Hematopoietic multipotent progenitor cell treated with erythropoietin and hydrocortisone succinate and interleukin-3 and kit ligand, for 17 days (in vitro differentiated cells): Measurements from ENCODE around the gene TCAP.
A peak's percentile ranks its signal among the peaks of the same experiment; 100 is the strongest.

ENCODE experiments used
- DNase-seq: peaks from one replicate; pipeline ENCODE4 v3.0.0-alpha.2; 2015; ENCODE audit warnings: low spot score

Gene TCAP

GRCh38 chr17:39667945-39668924, 3.1 kb downstream of the TCAP start, which contains the start of gene PNMT:
Gene PNMT, plus strand, starts transcription at chr17:39668453. Its CDS starts 23 bp downstream, at chr17:39668476.
- peak; percentile 38 for DNase-seq

DNA sequence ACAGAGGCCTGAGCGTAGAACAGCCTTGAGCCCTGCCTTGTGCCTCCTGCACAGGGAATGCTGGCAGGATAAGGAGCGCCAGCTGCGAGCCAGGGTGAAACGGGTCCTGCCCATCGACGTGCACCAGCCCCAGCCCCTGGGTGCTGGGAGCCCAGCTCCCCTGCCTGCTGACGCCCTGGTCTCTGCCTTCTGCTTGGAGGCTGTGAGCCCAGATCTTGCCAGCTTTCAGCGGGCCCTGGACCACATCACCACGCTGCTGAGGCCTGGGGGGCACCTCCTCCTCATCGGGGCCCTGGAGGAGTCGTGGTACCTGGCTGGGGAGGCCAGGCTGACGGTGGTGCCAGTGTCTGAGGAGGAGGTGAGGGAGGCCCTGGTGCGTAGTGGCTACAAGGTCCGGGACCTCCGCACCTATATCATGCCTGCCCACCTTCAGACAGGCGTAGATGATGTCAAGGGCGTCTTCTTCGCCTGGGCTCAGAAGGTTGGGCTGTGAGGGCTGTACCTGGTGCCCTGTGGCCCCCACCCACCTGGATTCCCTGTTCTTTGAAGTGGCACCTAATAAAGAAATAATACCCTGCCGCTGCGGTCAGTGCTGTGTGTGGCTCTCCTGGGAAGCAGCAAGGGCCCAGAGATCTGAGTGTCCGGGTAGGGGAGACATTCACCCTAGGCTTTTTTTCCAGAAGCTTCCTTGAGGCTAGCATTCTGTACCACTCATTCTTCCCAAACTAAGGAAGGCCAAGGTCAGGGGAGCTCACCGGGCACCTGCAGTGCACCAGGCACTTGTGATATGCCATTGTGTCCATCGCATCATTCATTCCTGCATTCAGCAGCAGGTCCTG, 5.0 kb downstream of the TCAP start:
- no peak for DNase-seq

- no peak for DNase-seq
These were observed 5.6 kb downstream of the TCAP start for GRCh38 chr17:39670746-39671145.

- DNase-seq, result no peak
These were observed 6.7 kb downstream of the TCAP start for GRCh38 chr17:39671651-39672521.

DNA sequence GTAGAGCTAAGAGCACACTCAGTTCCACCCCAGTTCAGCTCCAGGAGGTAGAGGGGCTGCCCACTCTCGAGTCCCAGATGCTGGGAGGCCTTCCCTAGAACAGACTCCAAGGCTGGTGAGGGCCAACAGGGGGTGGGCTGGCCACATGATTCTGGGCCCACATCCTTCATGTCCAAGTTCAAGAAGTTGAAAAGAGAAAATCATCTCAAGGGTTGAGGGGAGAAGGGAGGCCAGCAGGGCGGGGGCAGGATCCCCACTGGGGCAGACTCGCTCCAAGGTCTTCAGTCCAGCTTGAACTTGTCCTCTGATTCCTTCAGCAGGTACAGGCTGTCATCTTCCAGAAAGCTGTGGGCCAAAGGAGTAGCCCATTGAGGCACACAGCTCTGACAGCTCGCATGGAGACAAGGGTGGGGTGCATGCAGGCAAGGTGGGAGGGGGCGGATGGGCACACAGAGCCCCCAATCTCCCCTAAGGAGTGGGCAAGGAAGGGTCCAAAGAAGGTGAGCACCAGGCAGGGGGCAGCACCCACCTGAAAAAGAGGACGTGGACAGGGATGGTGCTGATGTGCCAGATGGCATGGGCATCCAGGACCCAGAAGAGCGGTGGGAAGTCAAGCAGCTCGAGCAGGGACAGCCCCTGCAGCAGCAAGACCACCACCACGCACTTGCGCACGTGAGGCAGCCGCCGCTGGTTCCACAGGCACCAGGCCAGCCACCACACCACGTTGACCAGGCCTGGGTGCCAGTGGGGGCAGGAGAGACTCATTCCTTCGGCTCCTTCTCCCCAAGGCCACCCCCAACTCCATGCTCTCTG, 7.6 kb downstream of the TCAP start:
- DNase-seq, result no peak

DNA sequence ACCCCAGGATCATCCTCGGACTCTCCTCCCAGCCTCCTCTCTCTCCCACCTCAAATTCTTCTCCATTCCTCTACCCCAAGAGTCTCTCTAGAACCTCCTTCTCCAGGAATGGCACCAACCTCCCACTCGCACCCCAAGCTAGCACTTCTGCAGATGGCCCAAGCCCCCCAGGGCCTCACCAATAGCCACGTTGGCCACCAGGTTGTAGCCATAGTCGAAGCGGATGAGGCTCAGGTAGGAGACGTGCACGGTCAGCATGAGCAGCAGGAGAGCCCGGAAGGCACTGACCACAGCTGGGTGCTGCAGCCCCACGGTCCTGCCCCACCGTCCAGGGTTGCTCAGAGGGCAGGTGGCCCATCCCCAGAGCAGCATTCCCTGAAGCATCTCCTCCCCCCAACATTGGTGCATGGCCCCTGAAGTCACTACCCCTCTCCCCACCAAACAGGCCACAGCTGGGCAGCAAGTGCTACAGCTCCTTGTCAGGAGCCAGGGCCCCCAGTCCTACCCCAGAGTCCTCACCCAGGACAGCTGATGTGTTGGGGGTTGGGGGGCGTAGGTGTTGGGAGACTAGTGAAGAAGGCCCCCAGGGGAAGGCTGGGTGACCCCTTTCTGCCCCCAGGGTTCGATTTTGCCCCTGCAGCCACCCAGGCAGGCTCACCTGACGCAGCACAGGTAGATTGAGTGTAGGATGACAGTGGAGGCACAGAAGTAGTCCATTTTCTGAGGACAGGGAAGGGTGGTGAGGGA, 8.4 kb downstream of the TCAP start:
- no peak for DNase-seq

- DNase-seq, result no peak
These were observed 9.0 kb downstream of the TCAP start for GRCh38 chr17:39674179-39674578.

GRCh38 chr17:39674702-39675389, 9.7 kb downstream of the TCAP start:
- no peak for DNase-seq

GRCh38 chr17:39675390-39676082, 10.4 kb downstream of the TCAP start:
- DNase-seq, result no peak

DNA sequence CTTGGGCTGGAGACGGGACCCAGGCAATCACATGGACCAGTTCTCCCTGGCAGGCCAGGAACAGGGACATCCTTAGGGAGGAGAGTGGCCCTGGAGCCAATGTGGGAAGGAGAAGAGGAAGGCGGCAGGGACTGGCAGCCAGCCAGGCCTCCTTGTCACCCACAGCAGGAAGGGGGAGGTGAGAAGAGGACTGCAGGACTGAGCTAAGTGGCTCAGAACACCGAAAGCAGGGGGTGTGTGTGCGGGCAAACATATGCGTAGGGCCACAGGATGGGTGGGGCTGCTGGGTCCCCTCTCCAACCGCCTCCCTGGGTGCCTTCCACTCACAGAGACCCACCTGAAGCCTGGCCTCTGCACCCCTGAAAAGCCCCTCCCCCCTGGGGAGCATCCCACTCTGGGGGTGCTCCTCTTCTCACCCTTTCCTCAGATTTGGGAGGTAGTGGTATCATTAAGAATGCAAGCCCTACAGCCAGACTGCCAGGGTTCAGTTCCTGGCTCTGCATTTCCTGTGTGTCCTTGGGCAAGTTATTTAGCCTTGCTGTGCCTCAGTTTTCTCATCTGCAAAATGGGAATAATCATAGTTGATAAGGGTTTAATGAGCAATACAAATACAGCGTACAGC, 11.2 kb downstream of the TCAP start:
- peak; percentile 12 for DNase-seq

DNA sequence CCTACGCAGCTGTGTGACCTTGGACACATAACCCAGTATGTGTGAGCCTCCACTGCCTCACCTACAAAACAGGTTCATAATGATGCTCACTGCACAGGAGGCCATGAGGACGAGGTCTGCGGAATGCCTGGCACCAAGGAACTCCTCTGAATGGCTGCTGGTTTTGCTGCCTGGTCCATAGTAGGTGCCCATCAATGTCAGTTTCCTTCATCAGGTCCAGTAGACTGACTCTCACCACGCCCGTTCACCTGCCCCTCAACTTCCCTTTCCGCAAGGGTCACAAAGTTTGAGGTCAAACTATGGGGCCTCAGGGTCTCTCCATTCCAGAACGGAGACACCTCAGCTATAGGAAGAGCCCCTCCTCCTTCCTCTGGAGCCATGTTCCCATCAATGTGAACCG, 11.9 kb downstream of the TCAP start:
- DNase-seq, result no peak

DNA sequence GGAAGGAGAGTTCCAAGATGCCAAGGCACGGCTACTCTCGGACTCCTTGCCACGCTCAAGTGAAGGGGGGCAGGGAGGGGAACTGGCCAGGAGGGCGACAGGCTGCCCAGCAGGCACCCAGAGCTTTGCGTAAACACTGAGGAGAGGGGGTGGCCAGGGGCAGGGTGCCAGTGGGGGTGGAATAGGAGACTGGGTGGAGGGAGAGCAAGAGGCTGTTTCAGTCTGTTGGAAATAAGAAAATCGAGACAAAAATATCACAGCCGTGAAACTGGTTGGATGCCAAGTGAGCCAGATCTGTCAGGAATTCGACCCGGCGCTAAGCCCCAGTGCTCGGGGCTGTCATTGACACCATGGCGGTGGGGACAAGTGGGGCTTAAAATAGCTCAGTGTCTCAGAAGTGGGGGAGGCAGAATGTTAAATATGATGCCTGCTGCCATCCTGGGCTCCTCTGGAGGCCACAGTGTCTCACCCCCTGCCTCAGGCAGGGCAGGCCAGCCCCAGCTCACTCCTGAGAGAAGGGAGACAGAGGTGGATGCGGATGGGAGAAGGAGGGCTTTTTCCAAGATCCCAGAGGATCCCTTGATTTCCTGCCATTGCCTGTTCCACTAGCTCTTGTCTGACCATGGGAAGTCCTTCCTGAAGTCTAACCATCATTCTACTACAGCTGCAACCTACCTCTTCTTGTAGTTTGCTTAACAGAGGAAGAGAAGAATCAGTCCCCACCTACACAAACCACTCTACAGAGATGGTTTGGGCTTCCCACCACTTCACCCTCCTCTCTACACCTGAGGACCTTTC, 12.6 kb downstream of the TCAP start:
- no peak for DNase-seq

GRCh38 chr17:39678340-39679116, 13.4 kb downstream of the TCAP start:
- no peak for DNase-seq

DNA sequence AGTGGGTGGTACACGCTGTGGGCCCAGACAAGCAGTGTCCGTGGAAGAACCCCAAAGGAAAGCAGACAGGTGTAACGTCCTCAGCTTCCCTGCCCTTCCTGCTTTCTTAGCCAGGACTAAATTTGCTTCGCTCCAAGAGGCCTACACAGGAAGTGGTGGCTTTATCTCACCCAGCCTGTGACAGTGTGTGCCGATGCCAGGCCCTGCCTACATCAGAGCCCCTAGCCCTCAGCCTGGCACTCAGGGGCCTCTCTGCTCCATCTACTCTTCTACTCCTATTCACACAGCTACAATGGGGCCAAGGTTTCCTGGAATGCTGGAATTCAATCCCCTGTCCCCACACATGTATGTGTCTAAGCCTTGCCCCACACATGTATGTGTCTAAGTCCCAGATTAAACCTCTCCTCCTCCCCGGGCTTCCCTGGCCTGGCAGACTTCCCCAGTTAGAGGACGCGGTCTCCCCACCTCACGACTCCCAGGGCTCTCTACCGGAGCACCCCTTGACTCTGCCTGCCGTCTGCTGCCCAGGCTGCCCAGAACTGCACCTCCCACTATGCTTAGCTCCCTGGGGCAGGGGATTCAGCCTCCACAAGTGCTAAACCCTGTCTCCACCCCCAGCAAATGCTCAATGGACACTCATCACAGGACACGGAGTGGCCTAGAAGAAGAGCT, 14.5 kb downstream of the TCAP start:
- DNase-seq, result peak; percentile 10

GRCh38 chr17:39683295-39683939, 18.3 kb downstream of the TCAP start:
- DNase-seq, result peak; percentile 26
